BLaER1 (cell line): ENCODE results near the gene ABAT.
A peak's percentile ranks its signal among the peaks of the same experiment; 100 is the strongest.

Experiments
- H3K27ac ChIP-seq: shearing (Covaris generic); formaldehyde crosslinking; 2 replicates; pipeline ENCODE4 v1.8.1; 2022
- H3K27me3 ChIP-seq: shearing (Covaris generic); formaldehyde crosslinking; 2 replicates; pipeline ENCODE4 v1.8.1; 2022
- H3K36me3 ChIP-seq: shearing (Covaris generic); formaldehyde crosslinking; 2 replicates; pipeline ENCODE4 v1.8.1; 2022
- H3K4me1 ChIP-seq: shearing (Covaris generic); formaldehyde crosslinking; 2 replicates; pipeline ENCODE4 v1.8.1; 2022
- H3K4me2 ChIP-seq: shearing (Covaris generic); formaldehyde crosslinking; 2 replicates; pipeline ENCODE4 v1.8.1; 2022
- H3K4me3 ChIP-seq: shearing (Covaris generic); formaldehyde crosslinking; 2 replicates; pipeline ENCODE4 v1.8.1; 2022
- H3K9ac ChIP-seq: shearing (Covaris generic); formaldehyde crosslinking; 2 replicates; pipeline ENCODE4 v1.8.1; 2022
- H3K9me3 ChIP-seq: shearing (Covaris generic); formaldehyde crosslinking; 2 replicates; pipeline ENCODE4 v1.8.1; 2022
- H4K20me1 ChIP-seq: shearing (Covaris generic); formaldehyde crosslinking; 2 replicates; pipeline ENCODE4 v1.8.1; 2022
- Cebpa-rat ChIP-seq: shearing (Covaris generic); IDR thresholded peaks from 2 replicates; pipeline ENCODE4 v1.8.1; 2022

ABAT gene

DNA sequence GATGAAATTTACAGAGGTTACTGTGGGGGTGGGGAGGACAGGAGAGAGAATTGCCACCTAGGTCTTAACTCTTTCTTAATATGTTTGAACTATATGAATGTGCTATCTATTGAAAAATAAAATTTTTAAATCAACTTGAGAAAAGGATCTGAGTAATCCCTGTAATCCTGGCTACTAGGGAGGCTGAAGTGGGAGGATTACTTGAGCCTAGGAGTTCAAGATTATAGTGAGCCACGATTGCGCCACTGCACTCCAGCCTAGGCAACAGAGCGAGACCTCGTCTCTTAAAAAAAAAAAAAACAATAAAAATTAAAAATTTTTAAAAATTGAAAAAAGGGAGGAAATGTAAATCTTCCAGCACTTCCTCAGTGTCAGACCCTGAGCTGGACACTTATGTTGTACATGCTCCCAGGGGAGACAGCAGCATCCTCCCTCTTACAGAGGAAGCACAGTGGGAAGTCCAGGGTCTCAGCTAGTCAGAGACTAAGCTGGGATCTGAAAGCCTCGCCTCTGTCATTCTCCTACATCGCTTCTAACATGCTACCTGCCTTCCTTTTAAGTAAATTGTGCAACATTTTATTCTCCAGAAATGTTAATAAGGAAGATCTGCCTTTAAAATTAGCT is 145.1 kb downstream of the ABAT start:
- H3K9me3 ChIP-seq = no peaks in the 10 kb centered on the region
- H3K27me3 ChIP-seq = no peaks in the 10 kb centered on the region
- H3K27ac ChIP-seq = 0 out of 2 replicates have a peak overlapping the region, but pooled peaks have one; percentile 31
- TF ChIP-seq Cebpa-rat = no peak
- H3K4me3 ChIP-seq = no peak overlapping the region
- H3K4me2 ChIP-seq = peak overlapping the region; percentile 46
- no peak overlapping the region for H3K9ac ChIP-seq
- H4K20me1 ChIP-seq = no peaks in the 10 kb centered on the region
- H3K4me1 ChIP-seq = peaks cover 78% of the 10 kb centered on the region
- peaks cover 94% of the 10 kb centered on the region for H3K36me3 ChIP-seq

- TF ChIP-seq Cebpa-rat = no peak
- H3K9me3 ChIP-seq = no peaks in the 10 kb centered on the region
- H3K9ac ChIP-seq = no peak overlapping the region
- peak overlapping the region; percentile 1; the same call in 1 of the 2 replicates for H3K4me2 ChIP-seq
- H3K4me3 ChIP-seq = no peak overlapping the region
- H3K27me3 ChIP-seq = no peaks in the 10 kb centered on the region
- H4K20me1 ChIP-seq = no peaks in the 10 kb centered on the region
- H3K36me3 ChIP-seq = peaks cover 79% of the 10 kb centered on the region
- peaks cover 57% of the 10 kb centered on the region for H3K4me1 ChIP-seq
- H3K27ac ChIP-seq = peak overlapping the region; percentile 15; the same call in 1 of the 2 replicates
These were observed 148.0 kb downstream of the ABAT start for GRCh38 chr16:8822403-8822802.

DNA sequence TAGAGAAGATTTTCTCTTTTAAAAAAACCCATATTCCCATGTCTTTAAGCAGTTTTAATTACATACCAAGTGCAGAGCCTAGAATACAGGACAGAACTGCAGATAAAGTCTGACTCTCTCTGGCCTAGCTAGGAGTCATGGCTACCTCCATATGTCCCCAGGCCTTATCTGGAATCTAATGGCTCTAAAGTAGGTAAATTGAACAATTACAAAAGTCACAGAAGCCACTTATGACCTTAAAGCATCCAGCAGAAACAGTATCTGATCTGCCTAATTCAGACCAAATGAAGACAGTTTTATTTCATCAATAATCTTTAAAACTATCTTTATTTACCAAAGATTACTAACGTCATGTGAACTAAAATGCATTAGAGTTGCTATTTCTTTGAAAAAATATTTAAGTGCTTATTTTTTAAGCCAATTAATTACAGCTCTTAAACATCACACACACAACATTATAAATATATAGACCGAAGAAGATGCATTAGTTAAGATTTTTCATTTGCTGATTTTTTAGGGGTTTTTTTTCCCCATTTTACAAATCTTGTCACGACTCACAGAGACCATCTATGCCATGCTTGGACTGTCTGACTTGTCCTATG is 152.0 kb downstream of the ABAT start:
- H3K4me2 ChIP-seq = no peak overlapping the region
- H3K9ac ChIP-seq = no peak overlapping the region
- no peak for TF ChIP-seq Cebpa-rat
- no peaks in the 10 kb centered on the region for H3K27me3 ChIP-seq
- H3K36me3 ChIP-seq = peaks cover 67% of the 10 kb centered on the region
- no peaks in the 10 kb centered on the region for H4K20me1 ChIP-seq
- no peak overlapping the region for H3K27ac ChIP-seq
- no peaks in the 10 kb centered on the region for H3K9me3 ChIP-seq
- H3K4me3 ChIP-seq = no peak overlapping the region
- peaks cover 51% of the 10 kb centered on the region for H3K4me1 ChIP-seq

GRCh38 chr16:8828541-8829165 is 154.2 kb downstream of the ABAT start:
- Histone ChIP-seq H3K27me3 (no peaks in the 10 kb centered on the region), H3K4me3 (no peak overlapping the region), H3K9me3 (no peaks in the 10 kb centered on the region), H3K4me1 (peaks cover 53% of the 10 kb centered on the region), H3K27ac (peak overlapping the region; percentile 37; the same call in 1 of the 2 replicates), H4K20me1 (no peaks in the 10 kb centered on the region), H3K36me3 (peaks cover 45% of the 10 kb centered on the region), H3K9ac (no peak overlapping the region; the same call in 1 of the 2 replicates), H3K4me2 (peak overlapping the region; percentile 89; the same call in 1 of the 2 replicates)
- TF ChIP-seq Cebpa-rat = no peak

DNA sequence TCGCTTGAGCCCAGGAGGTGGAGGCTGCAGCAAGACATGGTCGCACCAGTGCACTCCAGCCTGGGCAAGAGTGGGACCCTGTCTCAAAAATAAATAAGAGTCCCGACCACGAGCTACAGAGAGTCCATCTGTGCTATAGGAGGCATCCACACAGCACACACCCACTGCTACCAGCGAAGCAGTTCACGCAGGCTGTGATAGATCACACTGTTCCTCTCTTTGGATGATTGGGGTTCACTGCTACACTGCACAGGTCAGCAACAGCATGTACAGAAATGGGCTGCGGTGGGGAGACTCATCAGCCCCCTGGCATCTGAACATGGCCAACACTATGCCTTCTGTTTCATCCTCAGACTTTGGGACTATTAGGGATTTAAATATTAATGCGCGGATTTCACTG is 157.0 kb downstream of the ABAT start:
- Histone ChIP-seq H3K36me3 (peaks cover 22% of the 10 kb centered on the region), H3K9ac (peak overlapping the region; percentile 70), H3K4me2 (peak overlapping the region; percentile 89), H3K4me1 (peaks cover 69% of the 10 kb centered on the region), H3K27me3 (no peaks in the 10 kb centered on the region), H3K9me3 (no peaks in the 10 kb centered on the region), H4K20me1 (no peaks in the 10 kb centered on the region), H3K27ac (peak overlapping the region; percentile 88), H3K4me3 (peak overlapping the region; percentile 55)
- no peak for TF ChIP-seq Cebpa-rat

DNA sequence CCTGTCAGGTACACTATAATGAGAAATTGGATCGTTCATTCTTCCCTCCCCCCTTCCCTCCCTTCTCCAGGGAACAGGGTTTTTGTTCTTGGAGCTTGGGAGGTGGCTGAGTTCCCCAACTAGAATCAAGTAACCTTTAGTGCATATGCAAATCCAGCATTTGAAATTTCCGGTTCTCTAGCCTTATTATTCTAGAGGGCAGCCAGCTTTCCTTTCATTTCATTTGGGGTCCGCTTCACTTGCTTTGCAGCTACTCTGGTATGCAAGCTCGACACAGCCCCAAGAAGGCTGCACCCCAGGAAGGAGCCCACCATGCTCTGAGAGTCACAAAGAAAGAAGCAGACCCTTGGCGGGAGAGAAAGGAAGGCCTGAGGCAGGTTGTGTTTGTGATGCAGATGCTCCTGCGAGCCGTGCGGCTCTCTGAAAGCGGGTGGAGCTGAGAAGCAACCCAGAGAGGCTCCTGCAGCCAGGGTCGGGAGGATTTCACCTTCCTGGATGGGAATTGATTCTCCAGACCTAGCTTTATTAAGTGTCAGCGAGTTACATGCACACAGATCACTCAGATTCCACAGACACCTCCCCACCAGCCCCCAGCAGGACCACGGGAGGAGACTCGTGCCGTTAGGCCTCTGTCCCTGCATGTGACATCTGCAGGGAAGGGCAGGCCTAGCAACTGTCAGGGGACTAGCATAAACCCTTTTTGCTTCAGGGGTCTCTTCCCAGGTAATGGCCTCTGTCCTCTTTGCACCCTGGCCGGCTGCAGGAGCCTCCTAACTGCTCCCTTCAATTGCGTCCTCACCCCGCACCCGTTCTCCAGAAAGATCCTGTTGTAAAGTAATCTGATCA is 157.7 kb downstream of the ABAT start:
- Histone ChIP-seq H4K20me1 (no peaks in the 10 kb centered on the region), H3K4me1 (peaks cover 69% of the 10 kb centered on the region), H3K4me3 (peak overlapping the region; percentile 55), H3K4me2 (peak overlapping the region; percentile 89), H3K9me3 (no peaks in the 10 kb centered on the region), H3K9ac (peak overlapping the region; percentile 70), H3K27me3 (no peaks in the 10 kb centered on the region), H3K27ac (peak overlapping the region; percentile 88), H3K36me3 (peaks cover 22% of the 10 kb centered on the region)
- TF ChIP-seq Cebpa-rat = no peak

DNA sequence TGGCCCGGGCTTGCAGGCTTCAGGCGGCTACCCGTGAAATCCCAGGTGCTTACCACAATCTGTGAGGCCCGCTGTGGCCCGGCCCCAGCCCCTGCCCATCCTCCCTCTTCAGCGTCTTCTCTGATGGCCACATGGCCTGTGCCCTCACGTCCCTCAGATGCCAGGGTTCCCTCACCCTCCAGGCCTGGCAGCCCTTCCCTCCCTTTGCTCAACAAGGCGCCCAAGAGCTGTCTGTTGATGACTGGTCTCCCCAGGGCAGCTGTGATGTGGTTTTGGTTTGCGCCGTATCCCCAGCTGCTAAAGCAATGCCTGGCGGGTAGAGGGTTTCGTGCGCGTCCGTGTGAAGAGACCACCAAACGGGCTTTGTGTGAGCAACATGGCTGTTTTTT is 158.3 kb downstream of the ABAT start:
- Histone ChIP-seq H3K27me3 (no peaks in the 10 kb centered on the region), H3K9ac (peak overlapping the region; percentile 70), H3K4me2 (peak overlapping the region; percentile 89), H3K36me3 (peaks cover 27% of the 10 kb centered on the region), H3K9me3 (no peaks in the 10 kb centered on the region), H3K4me3 (peak overlapping the region; percentile 55), H4K20me1 (no peaks in the 10 kb centered on the region), H3K4me1 (peaks cover 69% of the 10 kb centered on the region), H3K27ac (peak overlapping the region; percentile 88)
- TF ChIP-seq Cebpa-rat = no peak
